Testis (tissue), 3 donors: ENCODE results near the gene NEK7. TPM values are rescaled to one million over a fixed set of nuclear protein-coding genes. Genes with fewer than 3 reads are reported as not detected.

Source experiments
- DNase-seq: peaks from one replicate; pipeline ENCODE4 v3.0.0-alpha.2; 2019
- H3K27ac ChIP-seq, 2 donors: fragments of 200-600 bp; sonication (generic); one replicate each; pipeline ENCODE4 v1.5.1; 2019
- H3K27me3 ChIP-seq: fragments of 200-600 bp; sonication (generic); one replicate; pipeline ENCODE4 v1.5.1; 2019
- H3K36me3 ChIP-seq: fragments of 200-600 bp; sonication (generic); one replicate; pipeline ENCODE4 v1.5.1; 2017; ENCODE audit warnings: low read depth; ENCODE audit errors: missing control alignments
- H3K4me1 ChIP-seq: fragments of 200-600 bp; sonication (generic); one replicate; pipeline ENCODE4 v1.5.1; 2019
- H3K4me3 ChIP-seq, 2 donors: fragments of 200-600 bp; sonication (generic); one replicate each; pipeline ENCODE4 v1.5.1; 2017 to 2019
- H3K9me3 ChIP-seq: fragments of 200-600 bp; sonication (generic); one replicate; pipeline ENCODE4 v1.5.1; 2017
- POLR2A ChIP-seq: fragments of 450-650 bp; IDR thresholded peaks from one replicate; pipeline ENCODE4 v1.6.1; 2017; ENCODE audit warnings: antibody characterized with exemption, mild to moderate bottlenecking, moderate library complexity
- WGBS, 2 donors: methylation state at CpG; one replicate each; pipeline ENCODE4 v1.1.5; 2018; 5-methylcytosine and 5-hydroxymethylcytosine counted together
- intact Hi-C: fragments of 100-400 bp; cut with DNase I; formaldehyde crosslinking; loops from one replicate; pipeline ENCODE4 v1.15.1; 2023; ENCODE audit warnings: low total_unique reads
- polyA plus RNA-seq: library from polyadenylated mRNA; stranded (reverse); fragments of 350-450 nt; fragmentation: Illumina TruSeq; extraction: RNeasy Lipid Tissue Mini Kit (QIAGEN cat#74804); gene quantifications from one replicate; pipeline ENCODE4 v1.2.3, GENCODE V29; 2014; ENCODE audit warnings: low read depth, low replicate concordance; ENCODE audit not compliant: insufficient read depth
- total RNA-seq, 2 donors: library from RNA; depleted of rRNA; stranded (reverse); fragments of >200 nt; gene quantifications; one replicate each; pipeline ENCODE4 v1.2.3, GENCODE V29; 2016
- TF ChIP-seq, protein P1 (sequence below), 3 experiments: fragments of 450-650 bp in 2 of 3; fragments of 200-600 bp in 1 of 3; sonication (generic) in 1 of 3; IDR thresholded peaks; one replicate each; pipeline ENCODE4 v1.5.1; 2016 to 2019; ENCODE audit warnings: antibody characterized with exemption in 3 of 3, mild to moderate bottlenecking in 2 of 3, moderate library complexity in 1 of 3

The NEK7 gene
- total and polyA plus RNA-seq, 3 donors from 2014 or later, result 22.1 to 59.3 (median 59.1) TPM

DNA sequence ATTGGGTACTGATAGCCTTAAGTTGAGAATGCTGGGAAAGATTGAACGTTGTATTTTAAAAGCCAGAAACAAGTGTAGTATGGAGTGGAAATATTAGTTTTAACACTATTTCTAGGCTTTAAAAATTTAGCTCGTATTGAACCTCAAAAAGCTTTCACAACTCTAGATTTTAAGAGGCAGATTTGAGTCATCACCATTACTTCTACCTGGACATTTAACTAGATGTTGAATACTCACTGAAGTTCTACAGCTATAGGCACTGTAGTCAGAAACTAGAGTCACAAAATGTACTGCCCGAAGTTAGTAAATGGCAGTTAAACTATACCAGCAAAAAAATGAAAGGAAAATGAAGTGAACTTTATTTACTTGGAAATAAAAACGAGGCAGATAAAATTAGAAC, 96.5 kb downstream of the NEK7 start:
- TF ChIP-seq, protein P1, sequence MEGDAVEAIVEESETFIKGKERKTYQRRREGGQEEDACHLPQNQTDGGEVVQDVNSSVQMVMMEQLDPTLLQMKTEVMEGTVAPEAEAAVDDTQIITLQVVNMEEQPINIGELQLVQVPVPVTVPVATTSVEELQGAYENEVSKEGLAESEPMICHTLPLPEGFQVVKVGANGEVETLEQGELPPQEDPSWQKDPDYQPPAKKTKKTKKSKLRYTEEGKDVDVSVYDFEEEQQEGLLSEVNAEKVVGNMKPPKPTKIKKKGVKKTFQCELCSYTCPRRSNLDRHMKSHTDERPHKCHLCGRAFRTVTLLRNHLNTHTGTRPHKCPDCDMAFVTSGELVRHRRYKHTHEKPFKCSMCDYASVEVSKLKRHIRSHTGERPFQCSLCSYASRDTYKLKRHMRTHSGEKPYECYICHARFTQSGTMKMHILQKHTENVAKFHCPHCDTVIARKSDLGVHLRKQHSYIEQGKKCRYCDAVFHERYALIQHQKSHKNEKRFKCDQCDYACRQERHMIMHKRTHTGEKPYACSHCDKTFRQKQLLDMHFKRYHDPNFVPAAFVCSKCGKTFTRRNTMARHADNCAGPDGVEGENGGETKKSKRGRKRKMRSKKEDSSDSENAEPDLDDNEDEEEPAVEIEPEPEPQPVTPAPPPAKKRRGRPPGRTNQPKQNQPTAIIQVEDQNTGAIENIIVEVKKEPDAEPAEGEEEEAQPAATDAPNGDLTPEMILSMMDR (IDR thresholded peaks at IDR 0.05), result no peak
- TF ChIP-seq POLR2A, result no peak
- H3K27ac ChIP-seq, result no peak overlapping the region
- no peak overlapping the region for H3K4me3 ChIP-seq
- H3K4me1 ChIP-seq, result no peaks in the 10 kb centered on the region
- H3K36me3 ChIP-seq, result no peaks in the 10 kb centered on the region
- 68% methylated on average over 4 of the region's 4 CpGs for WGBS, 2 donors
- intact Hi-C loops, result no loop called here
- no peaks in the 10 kb centered on the region for H3K9me3 ChIP-seq
- no peaks in the 10 kb centered on the region for H3K27me3 ChIP-seq
- DNase-seq, result no peak

DNA sequence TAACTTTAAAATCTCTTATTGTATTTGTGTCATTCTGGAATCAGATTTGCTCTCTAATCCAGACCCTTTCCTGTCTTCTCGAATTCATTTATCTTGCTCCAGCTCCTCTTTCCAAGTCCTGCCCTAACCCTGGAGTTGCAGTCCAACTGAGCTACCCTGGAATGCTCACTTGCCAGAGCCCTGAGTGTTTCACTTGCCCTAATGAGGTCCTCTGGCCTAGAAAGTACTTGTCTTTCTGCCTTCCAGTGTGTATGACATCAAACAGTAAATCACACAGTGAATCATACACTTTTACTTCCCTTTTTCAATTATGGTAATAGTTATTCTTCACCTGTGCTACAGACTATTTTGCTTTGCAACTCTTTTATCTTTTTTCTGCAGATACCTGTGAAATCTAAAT, 96.9 kb downstream of the NEK7 start:
- intact Hi-C loops, result no loop called here
- no peak for TF ChIP-seq POLR2A
- TF ChIP-seq, protein P1 (IDR thresholded peaks at IDR 0.05), result no peak
- no peaks in the 10 kb centered on the region for H3K4me1 ChIP-seq
- no peak overlapping the region for H3K4me3 ChIP-seq
- no peaks in the 10 kb centered on the region for H3K36me3 ChIP-seq
- 36 to 45% methylated on average over 1 of the region's 1 CpG for WGBS, 2 donors
- no peak for DNase-seq
- H3K27me3 ChIP-seq, result no peaks in the 10 kb centered on the region
- no peak overlapping the region for H3K27ac ChIP-seq
- no peaks in the 10 kb centered on the region for H3K9me3 ChIP-seq

DNA sequence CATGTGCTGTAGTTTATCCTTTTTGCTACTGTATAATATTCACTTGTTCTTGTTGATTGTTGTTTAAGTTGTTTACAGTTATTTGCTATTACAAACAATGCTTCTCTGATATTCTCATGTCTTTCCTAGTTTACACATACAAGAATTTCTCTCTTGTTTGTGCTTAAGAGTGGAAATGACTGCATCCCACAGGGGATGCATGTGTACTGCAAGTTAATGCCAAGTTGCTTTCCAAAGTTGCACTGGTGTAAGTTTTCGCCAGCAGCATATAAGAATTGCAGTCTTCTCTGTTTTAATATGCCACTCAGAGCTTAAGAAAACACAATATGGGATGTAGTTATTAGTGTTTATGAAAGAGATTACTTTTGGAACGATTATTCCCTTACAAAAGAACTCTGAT, 97.7 kb downstream of the NEK7 start:
- no peak for DNase-seq
- Histone ChIP-seq H3K27me3 (no peaks in the 10 kb centered on the region), H3K9me3 (no peaks in the 10 kb centered on the region), H3K36me3 (no peaks in the 10 kb centered on the region), H3K4me1 (no peaks in the 10 kb centered on the region), H3K27ac (no peak overlapping the region), H3K4me3 (no peak overlapping the region)
- intact Hi-C loops, result no loop called here
- 68 to 86% methylated on average over 2 of the region's 2 CpGs for WGBS, 2 donors
- TF ChIP-seq, protein P1 (IDR thresholded peaks at IDR 0.05), result no peak
- TF ChIP-seq POLR2A, result no peak

DNA sequence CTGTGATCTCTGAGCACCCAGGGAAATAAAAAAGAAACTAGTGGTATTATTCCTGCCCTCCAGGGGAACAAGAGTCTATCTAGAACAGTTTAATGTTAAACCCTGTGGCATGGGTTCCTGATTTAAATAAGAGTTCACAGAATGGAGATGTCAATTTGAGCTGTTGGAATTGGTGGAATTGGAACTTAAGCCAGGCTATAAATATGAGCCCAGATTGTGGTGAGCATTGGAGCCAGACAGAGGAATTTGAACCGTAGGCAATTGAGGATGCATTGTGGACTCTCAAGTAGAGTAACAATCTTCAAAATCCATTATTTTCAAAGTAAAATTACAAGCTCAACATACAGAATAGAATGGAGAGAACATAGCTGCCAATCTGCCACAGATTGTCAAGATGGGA, 98.2 kb downstream of the NEK7 start:
- TF ChIP-seq, protein P1 (IDR thresholded peaks at IDR 0.05), result no peak
- no peak for TF ChIP-seq POLR2A
- Histone ChIP-seq H3K4me3 (no peak overlapping the region), H3K36me3 (no peaks in the 10 kb centered on the region), H3K4me1 (no peaks in the 10 kb centered on the region), H3K27me3 (no peaks in the 10 kb centered on the region), H3K9me3 (no peaks in the 10 kb centered on the region), H3K27ac (no peak overlapping the region)
- DNase-seq, result no peak
- intact Hi-C loops, result no loop called here
- WGBS, 2 donors, result 89 to 90% methylated on average over 1 of the region's 1 CpG

DNA sequence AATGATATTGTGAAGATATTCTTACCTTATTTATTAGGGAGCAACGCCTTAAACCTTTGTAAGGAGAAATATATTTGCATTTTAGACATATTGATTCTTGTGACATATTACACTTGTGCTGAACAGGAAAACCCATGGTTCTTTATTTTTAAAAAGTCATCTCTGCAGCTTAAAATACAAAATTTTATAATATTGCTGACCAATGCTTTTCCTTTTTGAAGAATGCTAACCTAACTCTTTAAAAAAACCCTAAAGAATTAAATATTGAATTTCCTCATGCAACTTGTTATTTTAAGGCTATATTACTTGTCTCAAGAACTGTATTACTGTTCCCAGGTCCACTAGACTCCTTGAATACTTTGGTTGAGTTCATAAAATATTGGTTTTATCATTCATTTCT, 99.0 kb downstream of the NEK7 start:
- Histone ChIP-seq H3K36me3 (no peaks in the 10 kb centered on the region), H3K27me3 (no peaks in the 10 kb centered on the region), H3K4me3 (no peak overlapping the region), H3K9me3 (no peaks in the 10 kb centered on the region), H3K27ac (no peak overlapping the region), H3K4me1 (no peaks in the 10 kb centered on the region)
- DNase-seq, result no peak
- intact Hi-C loops, result no loop called here
- WGBS, 2 donors, result 84 to 97% methylated on average over 1 of the region's 1 CpG
- TF ChIP-seq, protein P1 (IDR thresholded peaks at IDR 0.05), result no peak
- TF ChIP-seq POLR2A, result no peak
